NB4 (cell line): ENCODE results near the gene NIBAN1.
A peak's percentile ranks its signal among the peaks of the same experiment; 100 is the strongest.

Experiments used
- DNase-seq: peaks from one replicate; pipeline ENCODE4 v3.0.0; 2010; ENCODE audit warnings: low read depth
- H3K4me3 ChIP-seq: one replicate; pipeline ENCODE4 v1.5.1; 2011; ENCODE audit warnings: mild to moderate bottlenecking, low read depth, low read length, moderate library complexity
- MYC ChIP-seq: IDR thresholded peaks from 2 replicates; pipeline ENCODE4 v1.6.1; 2011; ENCODE audit warnings: low read depth, low read length
- POLR2A ChIP-seq: IDR thresholded peaks from 2 replicates; pipeline ENCODE4 v1.6.1; 2011; ENCODE audit warnings: mild to moderate bottlenecking; ENCODE audit not compliant: insufficient read length; ENCODE audit errors: extremely low read depth
- TF ChIP-seq, protein P1 (sequence below): IDR thresholded peaks from 2 replicates; pipeline ENCODE4 v1.6.1; 2011; ENCODE audit warnings: low read depth, low read length
- TF ChIP-seq, protein P2 (sequence below): IDR thresholded peaks from one replicate; pipeline ENCODE4 v1.5.1; 2012; ENCODE audit warnings: low read depth, low read length

The NIBAN1 gene

DNA sequence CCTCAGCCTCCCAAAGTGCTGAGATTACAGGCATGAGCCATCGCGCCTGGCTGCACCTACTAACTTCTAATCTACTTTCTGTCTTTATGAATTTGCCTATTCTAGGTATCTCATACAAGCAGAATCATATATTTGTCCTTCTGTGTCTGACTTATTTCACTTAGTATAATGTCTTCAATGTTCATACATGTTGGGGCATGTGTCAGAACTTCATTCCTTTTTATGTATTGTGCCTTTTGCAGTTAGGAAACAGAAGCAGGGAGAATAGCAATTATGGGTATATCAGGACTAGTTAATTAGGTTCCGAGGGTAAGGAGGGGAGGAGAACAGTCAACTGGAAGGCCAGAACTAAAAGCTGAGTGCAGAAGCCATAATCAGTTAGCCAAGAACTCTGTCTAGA, 18.0 kb upstream of the NIBAN1 start:
- no peak for DNase-seq
- no peak overlapping the region for H3K4me3 ChIP-seq
- no peak for TF ChIP-seq MYC

DNA sequence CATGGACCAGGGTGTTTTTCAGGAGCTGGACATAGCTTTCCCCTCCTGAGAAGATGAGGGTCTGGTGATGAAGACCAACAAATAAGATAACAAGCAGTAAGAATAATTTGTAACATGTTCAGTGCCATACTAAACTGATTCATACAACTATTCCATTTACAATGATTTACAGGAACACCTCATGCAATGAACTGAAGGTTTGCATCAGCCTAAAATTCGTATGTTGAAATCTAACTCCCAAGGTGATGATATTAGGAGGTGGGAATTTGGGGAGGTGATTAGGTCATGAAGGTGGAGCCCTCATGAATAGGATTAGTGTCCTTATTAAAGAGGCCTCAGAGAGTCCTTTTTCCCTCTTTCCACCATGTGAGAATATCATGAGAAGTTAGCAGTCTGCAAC, 15.9 kb upstream of the NIBAN1 start:
- DNase-seq, result no peak
- no peak overlapping the region for H3K4me3 ChIP-seq
- TF ChIP-seq, protein P1, sequence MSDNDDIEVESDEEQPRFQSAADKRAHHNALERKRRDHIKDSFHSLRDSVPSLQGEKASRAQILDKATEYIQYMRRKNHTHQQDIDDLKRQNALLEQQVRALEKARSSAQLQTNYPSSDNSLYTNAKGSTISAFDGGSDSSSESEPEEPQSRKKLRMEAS, result no peak

DNA sequence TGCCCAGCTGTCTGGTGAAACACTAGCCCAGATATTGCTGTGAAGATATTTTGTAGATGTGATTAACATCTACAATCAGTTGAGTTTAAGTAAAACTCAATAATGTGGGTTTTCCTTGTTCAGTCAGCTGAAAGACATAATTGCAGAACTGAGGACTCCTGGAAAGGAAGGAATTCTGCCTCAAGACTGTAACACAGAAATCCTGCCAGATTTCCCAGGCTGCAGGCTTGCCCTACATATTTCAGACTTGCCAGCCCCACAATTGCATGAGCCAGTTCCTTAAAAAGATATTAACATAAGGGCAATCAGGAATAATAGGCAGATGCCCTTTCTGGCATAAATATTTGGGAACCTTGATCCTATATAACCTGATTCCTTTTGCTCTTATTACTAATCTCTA, 14.2 kb upstream of the NIBAN1 start:
- DNase-seq, result no peak
- TF ChIP-seq, protein P2, sequence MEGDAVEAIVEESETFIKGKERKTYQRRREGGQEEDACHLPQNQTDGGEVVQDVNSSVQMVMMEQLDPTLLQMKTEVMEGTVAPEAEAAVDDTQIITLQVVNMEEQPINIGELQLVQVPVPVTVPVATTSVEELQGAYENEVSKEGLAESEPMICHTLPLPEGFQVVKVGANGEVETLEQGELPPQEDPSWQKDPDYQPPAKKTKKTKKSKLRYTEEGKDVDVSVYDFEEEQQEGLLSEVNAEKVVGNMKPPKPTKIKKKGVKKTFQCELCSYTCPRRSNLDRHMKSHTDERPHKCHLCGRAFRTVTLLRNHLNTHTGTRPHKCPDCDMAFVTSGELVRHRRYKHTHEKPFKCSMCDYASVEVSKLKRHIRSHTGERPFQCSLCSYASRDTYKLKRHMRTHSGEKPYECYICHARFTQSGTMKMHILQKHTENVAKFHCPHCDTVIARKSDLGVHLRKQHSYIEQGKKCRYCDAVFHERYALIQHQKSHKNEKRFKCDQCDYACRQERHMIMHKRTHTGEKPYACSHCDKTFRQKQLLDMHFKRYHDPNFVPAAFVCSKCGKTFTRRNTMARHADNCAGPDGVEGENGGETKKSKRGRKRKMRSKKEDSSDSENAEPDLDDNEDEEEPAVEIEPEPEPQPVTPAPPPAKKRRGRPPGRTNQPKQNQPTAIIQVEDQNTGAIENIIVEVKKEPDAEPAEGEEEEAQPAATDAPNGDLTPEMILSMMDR, result no peak
- no peak for TF ChIP-seq MYC
- TF ChIP-seq, protein P1, result no peak
- no peak for TF ChIP-seq POLR2A
- H3K4me3 ChIP-seq, result no peak overlapping the region

DNA sequence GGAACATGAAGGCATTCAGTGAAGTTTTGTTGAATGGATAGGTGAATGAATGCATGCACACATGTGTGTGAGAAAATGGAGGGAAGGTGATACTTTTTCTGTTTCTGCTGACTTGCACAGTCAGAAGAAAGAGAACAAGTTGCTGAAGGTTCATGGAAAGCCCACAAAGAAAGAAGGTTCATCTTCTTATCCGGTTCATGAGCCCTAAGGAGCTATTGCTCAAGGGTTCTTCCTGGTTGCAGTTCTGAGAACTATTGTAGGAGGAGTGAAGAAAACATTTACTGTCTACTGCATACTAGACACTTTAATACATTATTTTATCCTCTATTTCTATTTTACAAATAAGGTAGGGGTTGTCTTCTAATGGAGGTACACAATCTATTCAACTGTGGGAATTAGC, 13.4 kb upstream of the NIBAN1 start:
- no peak overlapping the region for H3K4me3 ChIP-seq
- DNase-seq, result no peak
- TF ChIP-seq MYC, result no peak
- TF ChIP-seq, protein P1, result no peak

DNA sequence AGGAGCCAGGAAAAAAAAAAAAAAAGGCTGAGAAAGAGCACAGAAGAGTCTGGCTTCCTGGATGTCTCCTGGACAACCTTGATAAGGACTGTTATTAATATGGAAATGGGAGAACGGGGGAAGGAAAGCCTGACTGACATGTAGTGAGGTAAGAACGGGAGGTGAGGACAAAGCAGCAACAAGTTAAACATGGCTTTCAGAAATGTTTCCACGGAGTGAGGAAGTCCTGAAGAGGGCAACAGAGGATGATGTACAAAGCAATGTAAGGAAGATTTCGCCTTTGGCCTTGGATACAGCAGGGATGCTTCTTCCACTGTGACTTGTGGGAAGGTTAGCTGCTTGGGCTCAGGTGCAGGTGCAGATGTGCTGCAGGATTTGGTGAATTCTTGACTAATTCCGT, 11.9 kb upstream of the NIBAN1 start:
- no peak for TF ChIP-seq MYC
- DNase-seq, result peak; percentile 31

DNA sequence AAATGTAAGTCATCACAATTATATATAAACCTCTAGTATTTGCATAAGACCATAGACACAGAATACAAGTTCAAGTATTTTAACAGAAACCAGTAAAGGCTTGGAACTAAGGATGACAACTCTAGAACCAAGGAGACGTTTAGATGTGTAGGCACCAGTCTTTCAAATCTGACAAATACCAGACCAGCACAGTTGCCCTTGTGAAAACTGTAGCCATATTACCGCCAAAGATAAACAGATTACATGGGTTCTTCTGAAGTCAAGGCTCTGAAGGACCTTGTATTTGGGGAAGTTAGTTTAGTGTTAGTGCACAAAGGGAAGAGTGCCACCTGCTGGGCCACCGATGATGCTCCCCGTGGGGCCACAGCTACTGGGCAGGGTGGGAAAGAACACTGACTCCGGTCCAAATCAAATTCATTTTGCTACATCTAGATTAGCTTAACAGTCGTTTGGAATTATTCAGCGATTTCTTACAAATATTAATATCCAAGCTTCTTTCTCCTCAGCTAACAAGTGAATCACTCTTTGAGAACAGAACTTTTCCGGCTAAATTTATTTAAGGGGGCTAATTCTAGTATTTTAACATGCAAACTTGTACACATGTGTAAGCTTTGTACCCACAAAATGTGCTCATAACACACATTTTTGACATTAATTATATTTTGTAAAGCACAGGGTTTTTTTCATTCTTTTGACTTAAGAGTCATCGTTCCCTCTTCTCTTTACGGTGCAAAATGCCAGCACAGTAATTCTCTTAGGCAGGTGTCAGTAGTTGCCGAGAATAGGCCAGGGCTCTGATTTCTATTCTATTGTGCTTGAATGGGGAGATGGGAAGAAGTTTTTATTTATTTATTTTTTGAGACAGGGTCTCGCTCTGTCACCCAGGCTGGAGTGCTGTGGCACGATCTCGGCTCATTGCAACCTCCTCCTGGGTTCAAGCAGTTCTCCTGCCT, 8.0 kb upstream of the NIBAN1 start:
- TF ChIP-seq MYC (no peak), POLR2A (no peak)
- TF ChIP-seq, protein P1, result peak; percentile 25; the same call in 1 of the 2 replicates
- TF ChIP-seq, protein P2, result peak; percentile 95
- H3K4me3 ChIP-seq, result no peak overlapping the region
- DNase-seq, result peak; percentile 86

More for the DNA sequence above, 11.9 kb upstream of the NIBAN1 start:
- H3K4me3 ChIP-seq, result no peak overlapping the region

DNA sequence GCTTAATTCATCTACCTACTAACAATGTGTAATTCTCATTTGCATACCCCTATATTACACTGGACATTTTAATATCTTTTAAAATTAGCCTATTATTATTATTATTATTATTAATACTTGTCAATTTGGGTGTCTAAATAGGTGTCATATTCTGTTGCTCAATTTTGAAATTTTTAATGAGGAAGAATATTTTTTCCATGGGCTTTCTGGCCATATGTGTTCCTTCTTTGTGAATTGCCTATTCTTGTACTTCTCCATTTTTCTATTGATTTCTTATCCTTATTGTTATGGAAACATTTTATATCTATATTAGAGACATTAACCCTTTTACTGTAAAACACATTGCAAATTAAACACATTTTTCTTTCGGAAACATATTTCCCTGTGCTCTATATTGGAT, 6.4 kb upstream of the NIBAN1 start:
- TF ChIP-seq MYC, result no peak
- TF ChIP-seq, protein P2, result no peak
- TF ChIP-seq POLR2A, result no peak
- TF ChIP-seq, protein P1, result no peak
- H3K4me3 ChIP-seq, result no peak overlapping the region
- DNase-seq, result no peak
